ENCODE results near the gene NEURL4. TPM values are rescaled to one million over a fixed set of nuclear protein-coding genes. Genes with fewer than 3 reads are reported as not detected.
A peak's percentile ranks its signal among the peaks of the same experiment; 100 is the strongest.

NEURL4 gene
- total RNA-seq, 4 donors from 2014 or later, result 10.4 to 16.1 (median 11.5) TPM

GRCh38 chr17:7354262-7354843 is 25.2 kb upstream of the NEURL4 start:
- ATAC-seq (ENCODE audit: low FRiP score) (no peak), DNase-seq (ENCODE audit: low spot score) (no peak)
- TF ChIP-seq CTCF (IDR thresholded peaks at IDR 0.05), result no peak

GRCh38 chr17:7352910-7353635 is 23.9 kb upstream of the NEURL4 start:
- DNase-seq (ENCODE audit: low spot score) (no peak), ATAC-seq (ENCODE audit: low FRiP score) (no peak)
- no peak for TF ChIP-seq CTCF (IDR thresholded peaks at IDR 0.05)

GRCh38 chr17:7352503-7352889 is 23.4 kb upstream of the NEURL4 start:
- no peak for ATAC-seq (ENCODE audit: low FRiP score)
- TF ChIP-seq CTCF (IDR thresholded peaks at IDR 0.05), result no peak
- no peak for DNase-seq (ENCODE audit: low spot score)

GRCh38 chr17:7351665-7352502 is 22.7 kb upstream of the NEURL4 start, which contains the start of gene KCTD11:
TSS of gene KCTD11 (plus strand) at chr17:7352162.
- ATAC-seq (ENCODE audit: low FRiP score), result peak; percentile 65
- TF ChIP-seq CTCF (IDR thresholded peaks at IDR 0.05), result peak in 1 of 3 donors; percentile 19

GRCh38 chr17:7348478-7349242 is 19.5 kb upstream of the NEURL4 start:
- DNase-seq (ENCODE audit: low spot score), result no peak
- no peak for TF ChIP-seq CTCF (IDR thresholded peaks at IDR 0.05)
- ATAC-seq (ENCODE audit: low FRiP score), result no peak

More at GRCh38 chr17:7351665-7352502, 22.7 kb upstream of the NEURL4 start, which contains the start of gene KCTD11:
- DNase-seq (ENCODE audit: low spot score), result peak; percentile 70

- no peak for ATAC-seq (ENCODE audit: low FRiP score)
- no peak for TF ChIP-seq CTCF (IDR thresholded peaks at IDR 0.05)
- no peak for DNase-seq (ENCODE audit: low spot score)
Measured at GRCh38 chr17:7347630-7348477, 18.7 kb upstream of the NEURL4 start.
